Right lobe of liver (tissue), 4 donors: ENCODE results near the gene HIBCH.

Experiments used
- CTCF ChIP-seq, 4 donors: fragments of 200-600 bp in 3 of 4; fragments of 450-650 bp in 1 of 4; IDR thresholded peaks; one replicate each; pipeline versions ENCODE4 v1.5.1 to v1.8.0; 2016 to 2022; ENCODE audit warnings: antibody characterized with exemption in 4 of 4, mild to moderate bottlenecking in 2 of 4
- POLR2A ChIP-seq: fragments of 450-650 bp; IDR thresholded peaks from one replicate; pipeline ENCODE4 v1.6.1; 2017; ENCODE audit warnings: antibody characterized with exemption, mild to moderate bottlenecking
- donor health status: DM: no; HTN: no; CAD: no.
- donor health status: DM: no; HTN: no; CAD: no.
- donor health status: DM: no; HTN: yes; CAD: no.

- TF ChIP-seq CTCF (IDR thresholded peaks at IDR 0.05), result no peak
- no peak for TF ChIP-seq POLR2A
Observed at GRCh38 chr2:190255676-190256075, 64.0 kb downstream of the HIBCH start.
